Spinal cord (tissue), 10 donors: ENCODE data around the gene MCF2L2. TPM values are rescaled to one million over a fixed set of nuclear protein-coding genes. Genes with fewer than 3 reads are reported as not detected.

Source experiments
- DNase-seq, 6 donors: peaks; one replicate each; pipeline versions ENCODE4 v3.0.0 to v3.0.0-alpha.2; 2013 to 2015; ENCODE audit warnings: low spot score in 6 of 6, low read depth in 4 of 6
- H3K27ac ChIP-seq: one replicate; pipeline ENCODE4 v1.5.1; 2013; ENCODE audit warnings: low read depth, low read length, control low read depth
- H3K27me3 ChIP-seq: one replicate; pipeline ENCODE4 v1.6.1; 2013; ENCODE audit warnings: low read length; ENCODE audit not compliant: control insufficient read depth, insufficient read depth
- H3K36me3 ChIP-seq: one replicate; pipeline ENCODE4 v1.6.1; 2013; ENCODE audit warnings: low read length; ENCODE audit not compliant: control insufficient read depth, insufficient read depth
- H3K4me1 ChIP-seq: one replicate; pipeline ENCODE4 v1.6.1; 2013; ENCODE audit warnings: low read length; ENCODE audit not compliant: control insufficient read depth, insufficient read depth
- H3K4me3 ChIP-seq: one replicate; pipeline ENCODE4 v1.5.1; 2013; ENCODE audit warnings: low read depth, low read length, control low read depth
- H3K9me3 ChIP-seq: one replicate; pipeline ENCODE4 v1.6.1; 2013; ENCODE audit warnings: low read length; ENCODE audit not compliant: control insufficient read depth, insufficient read depth
- WGBS: methylation state at CpG from one replicate; pipeline ENCODE4 v1.1.5; 2013; ENCODE audit warnings: missing lambda C conversion rate; ENCODE audit not compliant: insufficient coverage; 5-methylcytosine and 5-hydroxymethylcytosine counted together
- polyA plus RNA-seq, 2 donors: library from polyadenylated mRNA; unstranded; fragments of 120-200 nt; gene quantifications; one replicate each; pipeline ENCODE4 v1.2.1, GENCODE V29; 2013; ENCODE audit not compliant: insufficient read length in 2 of 2
- total RNA-seq, 2 donors: library from RNA; depleted of rRNA in 1 of 2; stranded (reverse); fragments of 120-200 nt in 1 of 2; fragments of >200 nt in 1 of 2; gene quantifications; one replicate each; pipeline versions ENCODE4 v1.2.3 to v1.2.4, GENCODE V29; 2013 to 2014
- donor health status: healthy.

MCF2L2 gene
- total and polyA plus RNA-seq, 4 donors: 9.6 to 29.6 (median 18.8) TPM

GRCh38 chr3:183319371-183319770 is 109.0 kb downstream of the MCF2L2 start:
- H3K4me1 ChIP-seq: no peaks in the 10 kb centered on the region
- no peak overlapping the region for H3K27ac ChIP-seq
- peaks cover 3% of the 10 kb centered on the region for H3K36me3 ChIP-seq
- no peaks in the 10 kb centered on the region for H3K27me3 ChIP-seq
- no peak overlapping the region for H3K4me3 ChIP-seq
- DNase-seq: no peak
- H3K9me3 ChIP-seq: no peaks in the 10 kb centered on the region

GRCh38 chr3:183318877-183319276 is 109.5 kb downstream of the MCF2L2 start:
- no peak for DNase-seq
- WGBS: 100% methylated on average over 2 of the region's 5 CpGs
- no peaks in the 10 kb centered on the region for H3K4me1 ChIP-seq
- no peak overlapping the region for H3K4me3 ChIP-seq
- H3K36me3 ChIP-seq: peaks cover 3% of the 10 kb centered on the region
- H3K9me3 ChIP-seq: no peaks in the 10 kb centered on the region
- H3K27ac ChIP-seq: no peak overlapping the region
- no peaks in the 10 kb centered on the region for H3K27me3 ChIP-seq

GRCh38 chr3:183317886-183318865 is 110.2 kb downstream of the MCF2L2 start:
- no peak for DNase-seq
- no peaks in the 10 kb centered on the region for H3K4me1 ChIP-seq
- no peak overlapping the region for H3K4me3 ChIP-seq
- WGBS: 80% methylated on average over 6 of the region's 10 CpGs
- peaks cover 3% of the 10 kb centered on the region for H3K36me3 ChIP-seq
- H3K9me3 ChIP-seq: no peaks in the 10 kb centered on the region
- no peak overlapping the region for H3K27ac ChIP-seq
- no peaks in the 10 kb centered on the region for H3K27me3 ChIP-seq

GRCh38 chr3:183317271-183317670 is 111.1 kb downstream of the MCF2L2 start:
- Histone ChIP-seq H3K27ac (no peak overlapping the region), H3K4me1 (no peaks in the 10 kb centered on the region), H3K4me3 (no peak overlapping the region), H3K36me3 (peaks cover 3% of the 10 kb centered on the region), H3K9me3 (no peaks in the 10 kb centered on the region), H3K27me3 (no peaks in the 10 kb centered on the region)
- DNase-seq: no peak
- 89% methylated on average over 8 of the region's 8 CpGs for WGBS

- Histone ChIP-seq H3K4me3 (no peak overlapping the region), H3K36me3 (peaks cover 3% of the 10 kb centered on the region), H3K9me3 (no peaks in the 10 kb centered on the region), H3K27me3 (no peaks in the 10 kb centered on the region), H3K27ac (no peak overlapping the region), H3K4me1 (no peaks in the 10 kb centered on the region)
- WGBS: 98% methylated on average over 8 of the region's 8 CpGs
- DNase-seq: no peak
Observed at GRCh38 chr3:183315739-183316138, 112.7 kb downstream of the MCF2L2 start.

- no peak overlapping the region for H3K27ac ChIP-seq
- peaks cover 8% of the 10 kb centered on the region for H3K36me3 ChIP-seq
- no peaks in the 10 kb centered on the region for H3K27me3 ChIP-seq
- H3K4me1 ChIP-seq: no peaks in the 10 kb centered on the region
- WGBS: 75% methylated on average over 5 of the region's 7 CpGs
- no peak overlapping the region for H3K4me3 ChIP-seq
- no peak for DNase-seq
- H3K9me3 ChIP-seq: no peaks in the 10 kb centered on the region
Observed at GRCh38 chr3:183313764-183314163, 114.7 kb downstream of the MCF2L2 start.

GRCh38 chr3:183313351-183313750 is 115.1 kb downstream of the MCF2L2 start:
- no peak overlapping the region for H3K27ac ChIP-seq
- 100% methylated on average over 2 of the region's 4 CpGs for WGBS

GRCh38 chr3:183312433-183312832 is 116.0 kb downstream of the MCF2L2 start:
- 83% methylated on average over 1 of the region's 2 CpGs for WGBS
- no peak for DNase-seq
- H3K27ac ChIP-seq: no peak overlapping the region

More at GRCh38 chr3:183313351-183313750, 115.1 kb downstream of the MCF2L2 start:
- H3K4me1 ChIP-seq: no peaks in the 10 kb centered on the region
- no peak for DNase-seq
- H3K27me3 ChIP-seq: no peaks in the 10 kb centered on the region
- H3K36me3 ChIP-seq: peaks cover 8% of the 10 kb centered on the region
- no peaks in the 10 kb centered on the region for H3K9me3 ChIP-seq
- no peak overlapping the region for H3K4me3 ChIP-seq

GRCh38 chr3:183310936-183311335 is 117.5 kb downstream of the MCF2L2 start:
- Histone ChIP-seq H3K4me3 (no peak overlapping the region), H3K36me3 (peaks cover 5% of the 10 kb centered on the region), H3K27ac (no peak overlapping the region), H3K9me3 (no peaks in the 10 kb centered on the region), H3K27me3 (no peaks in the 10 kb centered on the region), H3K4me1 (peaks cover 6% of the 10 kb centered on the region)
- no peak for DNase-seq
- 100% methylated on average over 2 of the region's 3 CpGs for WGBS

More at GRCh38 chr3:183312433-183312832, 116.0 kb downstream of the MCF2L2 start:
- Histone ChIP-seq H3K27me3 (no peaks in the 10 kb centered on the region), H3K4me3 (no peak overlapping the region), H3K4me1 (no peaks in the 10 kb centered on the region), H3K9me3 (no peaks in the 10 kb centered on the region), H3K36me3 (peaks cover 5% of the 10 kb centered on the region)

GRCh38 chr3:183309276-183309675 is 119.1 kb downstream of the MCF2L2 start:
- H3K27ac ChIP-seq: no peak overlapping the region
- whole genome bisulfite sequencing: 80% methylated on average over 5 of the region's 5 CpGs
- no peak for DNase-seq

More at GRCh38 chr3:183309276-183309675, 119.1 kb downstream of the MCF2L2 start:
- no peaks in the 10 kb centered on the region for H3K27me3 ChIP-seq
- H3K36me3 ChIP-seq: peaks cover 5% of the 10 kb centered on the region
- H3K4me3 ChIP-seq: no peak overlapping the region
- H3K9me3 ChIP-seq: no peaks in the 10 kb centered on the region
- peaks cover 6% of the 10 kb centered on the region for H3K4me1 ChIP-seq
